Islet precursor cell (in vitro differentiated cells): Measurements from ENCODE around the gene DEFB123.
"Not testable (repeated sequence)": the region's sequence is repeated elsewhere in the genome, so short reads cannot be mapped to it uniquely, and the experiment has no call there.

ENCODE experiments used
- DNase-seq: peaks from one replicate; pipeline ENCODE4 v3.0.0-alpha.2; 2018

Gene DEFB123

DNA sequence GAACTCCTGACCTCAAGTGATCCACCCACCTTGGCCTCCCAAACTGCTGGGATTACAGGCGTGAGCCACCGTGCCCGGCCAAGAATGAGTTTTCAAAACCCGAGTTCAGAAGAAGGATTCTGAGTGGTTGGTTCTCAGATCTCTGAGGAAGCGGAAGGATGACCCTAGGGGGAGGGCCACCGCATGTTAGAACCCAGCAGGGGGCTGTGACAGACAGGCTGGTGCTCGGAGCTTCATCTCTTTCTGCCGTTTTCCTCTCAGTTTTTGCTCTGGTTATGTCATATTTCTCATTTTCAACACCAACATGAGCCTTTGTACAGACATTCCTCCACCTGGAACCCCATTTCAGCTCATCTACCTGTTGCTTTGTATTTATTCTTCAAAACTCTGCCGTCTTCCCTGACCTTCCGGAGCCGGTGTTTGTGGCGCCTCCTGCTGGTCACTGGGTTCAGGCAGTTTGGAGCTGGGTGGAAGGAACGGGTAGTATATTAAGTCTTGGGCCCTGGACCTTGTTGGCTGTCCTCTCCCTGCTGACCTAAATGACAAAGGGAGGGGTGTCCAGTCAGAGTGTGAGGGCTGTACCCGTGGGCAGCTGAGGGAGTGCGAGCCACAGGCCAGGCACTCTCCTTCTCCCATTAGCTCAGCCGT is at the start of gene DEFB123:
DEFB123 (plus strand) TSS at position 621 of the 648 bp plus-strand sequence. CDS start 67 bp downstream, outside the sequence.
- no peak for DNase-seq

DNA sequence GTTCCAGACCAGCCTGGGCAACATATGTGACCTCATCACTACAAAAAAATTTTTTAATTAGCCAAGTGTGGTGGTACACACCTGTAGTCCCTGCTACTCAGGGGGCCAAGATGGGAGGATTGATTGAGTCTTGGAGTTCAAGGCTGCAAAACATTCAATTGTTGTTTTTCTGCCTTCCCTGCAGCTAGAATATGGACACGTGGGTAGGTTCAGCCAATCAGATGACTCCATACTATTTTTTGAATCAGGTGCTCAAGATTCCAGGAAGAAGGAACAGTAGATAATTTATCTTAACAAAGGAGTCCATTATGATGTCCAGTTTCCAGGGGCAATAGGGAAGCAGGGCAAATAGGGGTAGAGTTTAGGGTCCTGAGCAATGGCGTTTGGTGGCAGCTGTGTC is 47.6 kb upstream of the DEFB123 start:
- DNase-seq: no peak

- no peak for DNase-seq
Measured at GRCh38 chr20:31394900-31395299, 45.5 kb upstream of the DEFB123 start.

DNA sequence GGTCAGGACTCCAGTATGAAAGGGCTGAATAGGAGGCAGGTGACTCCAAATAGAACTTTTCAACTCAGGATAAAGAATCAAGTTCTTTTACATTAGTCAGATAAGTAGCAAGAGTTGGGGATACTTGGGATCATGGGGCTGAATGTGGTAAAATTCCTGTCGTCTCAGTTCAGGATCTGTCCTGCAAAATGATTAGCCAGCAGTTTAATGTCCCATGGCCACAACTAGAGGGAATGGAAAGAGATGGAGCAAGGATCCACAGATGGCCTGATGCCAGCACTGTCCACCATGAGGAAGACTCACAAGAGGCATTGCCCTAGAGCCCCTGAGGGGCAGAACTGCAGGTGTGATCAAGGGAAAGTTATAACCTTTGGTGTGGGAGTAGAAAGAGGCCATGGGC is 36.5 kb upstream of the DEFB123 start:
- no peak for DNase-seq

- DNase-seq: no peak
Measured at GRCh38 chr20:31406115-31406514, 34.3 kb upstream of the DEFB123 start, which contains the start of gene DEFB121. TSS of gene DEFB121 (minus strand) at chr20:31406215. CDS start at chr20:31406152, 63 bp downstream.

GRCh38 chr20:31410011-31410410 is 30.4 kb upstream of the DEFB123 start:
- DNase-seq: no peak

DNA sequence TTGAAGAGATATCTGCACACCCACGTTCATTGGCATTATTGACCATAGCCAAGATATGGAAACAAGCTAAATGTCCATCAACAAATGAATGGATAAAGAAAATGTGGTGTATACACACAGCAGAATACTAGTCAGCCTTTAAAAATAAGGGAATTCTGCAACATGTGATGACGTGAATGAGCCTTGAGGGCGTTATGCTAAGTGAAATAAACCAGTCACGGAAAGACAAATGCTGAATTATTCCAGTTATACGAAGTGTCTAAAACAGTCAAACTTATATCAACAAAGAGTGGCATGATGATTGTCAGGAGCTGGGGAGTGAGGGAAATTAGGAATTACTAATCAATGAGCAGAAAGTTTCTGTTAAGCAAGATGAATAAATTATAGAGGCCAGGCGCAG is 26.1 kb upstream of the DEFB123 start:
- no peak for DNase-seq

- DNase-seq: no peak
Measured at GRCh38 chr20:31415653-31416052, 24.8 kb upstream of the DEFB123 start.

- DNase-seq: no peak
Measured at GRCh38 chr20:31418307-31418706, 22.1 kb upstream of the DEFB123 start.

DNA sequence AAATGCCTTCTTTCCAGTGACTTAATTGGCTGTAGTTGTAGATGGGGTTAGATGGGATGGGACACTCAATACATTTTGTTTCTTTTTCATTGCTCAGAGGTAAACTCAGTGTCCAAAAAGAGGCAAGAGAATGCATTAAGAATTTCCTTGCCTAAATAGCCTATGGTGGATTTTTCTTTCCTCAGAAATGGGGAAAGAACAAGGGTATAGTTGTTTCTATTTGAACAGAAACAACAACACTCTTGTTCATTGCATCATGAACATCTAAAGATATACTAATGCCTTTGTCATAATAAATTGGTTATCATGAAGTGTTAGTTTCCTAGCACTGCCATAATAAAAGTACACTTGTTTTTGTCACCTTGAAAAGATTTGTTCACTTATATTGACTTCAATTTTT is 14.6 kb upstream of the DEFB123 start:
- no peak for DNase-seq

GRCh38 chr20:31426891-31427551 is 13.4 kb upstream of the DEFB123 start:
- not testable (repeated sequence) for DNase-seq

- DNase-seq: not testable (repeated sequence)
Measured at GRCh38 chr20:31427576-31427975, 12.9 kb upstream of the DEFB123 start.

DNA sequence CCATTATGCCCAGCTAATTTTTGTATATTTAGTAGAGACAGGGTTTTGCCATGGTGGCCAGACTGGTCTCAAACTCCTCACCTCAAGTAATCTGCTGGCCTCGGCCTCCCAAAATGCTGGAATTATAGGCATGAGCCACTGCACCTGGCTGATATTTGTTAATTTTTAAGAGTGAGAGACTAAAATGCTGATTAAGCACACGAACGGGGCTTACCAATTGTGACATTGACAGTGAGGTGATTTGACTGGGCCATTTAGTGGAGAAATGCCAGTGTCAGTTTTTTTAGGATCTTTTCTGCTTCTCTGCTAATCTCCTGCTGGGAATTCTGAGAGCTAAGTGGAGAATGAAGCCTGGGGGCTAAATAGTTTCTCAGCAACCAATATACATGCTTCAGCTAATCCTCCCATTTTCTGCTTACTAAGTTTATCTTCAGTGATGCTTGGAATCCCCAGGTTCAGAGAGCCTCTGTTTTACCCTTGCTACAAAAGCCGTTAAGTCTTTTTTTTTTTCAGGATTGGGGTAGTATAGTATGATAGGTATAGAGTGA is 9.8 kb upstream of the DEFB123 start:
- DNase-seq: no peak

DNA sequence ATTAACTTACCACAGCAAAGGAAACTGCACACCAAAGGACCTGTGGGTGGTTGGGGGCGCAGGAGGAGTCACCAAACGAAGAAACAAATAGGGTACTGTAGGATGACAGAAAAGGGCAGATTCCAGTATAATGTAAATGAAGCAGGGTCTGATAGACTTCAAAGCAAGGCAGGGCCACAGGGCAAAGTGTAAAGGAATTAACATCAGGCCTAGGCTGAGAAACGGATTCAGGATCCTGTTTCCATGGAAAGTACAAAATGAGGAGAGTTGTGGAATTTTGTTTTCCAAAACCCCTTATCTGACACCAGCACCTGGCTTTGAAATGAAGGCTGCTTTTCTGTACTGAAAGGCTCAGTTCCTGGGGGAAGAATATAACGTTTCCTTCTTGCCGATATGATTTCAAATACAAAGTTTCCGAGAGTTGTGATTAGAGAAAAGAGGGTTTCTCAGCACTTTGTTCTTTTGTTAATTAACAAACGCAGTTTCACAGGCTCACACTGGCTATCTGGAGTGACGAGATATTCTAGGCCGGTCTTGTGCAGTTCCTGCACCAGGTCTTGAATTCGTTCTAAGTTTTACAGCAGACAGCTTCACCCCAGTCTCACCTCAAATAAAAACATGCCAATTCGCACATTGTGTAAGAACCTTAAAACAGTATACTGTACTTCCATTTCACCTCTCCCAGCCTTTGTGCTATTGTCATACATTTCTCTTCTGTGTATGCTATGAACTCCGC is 5.8 kb downstream of the DEFB123 start:
- no peak for DNase-seq

DNA sequence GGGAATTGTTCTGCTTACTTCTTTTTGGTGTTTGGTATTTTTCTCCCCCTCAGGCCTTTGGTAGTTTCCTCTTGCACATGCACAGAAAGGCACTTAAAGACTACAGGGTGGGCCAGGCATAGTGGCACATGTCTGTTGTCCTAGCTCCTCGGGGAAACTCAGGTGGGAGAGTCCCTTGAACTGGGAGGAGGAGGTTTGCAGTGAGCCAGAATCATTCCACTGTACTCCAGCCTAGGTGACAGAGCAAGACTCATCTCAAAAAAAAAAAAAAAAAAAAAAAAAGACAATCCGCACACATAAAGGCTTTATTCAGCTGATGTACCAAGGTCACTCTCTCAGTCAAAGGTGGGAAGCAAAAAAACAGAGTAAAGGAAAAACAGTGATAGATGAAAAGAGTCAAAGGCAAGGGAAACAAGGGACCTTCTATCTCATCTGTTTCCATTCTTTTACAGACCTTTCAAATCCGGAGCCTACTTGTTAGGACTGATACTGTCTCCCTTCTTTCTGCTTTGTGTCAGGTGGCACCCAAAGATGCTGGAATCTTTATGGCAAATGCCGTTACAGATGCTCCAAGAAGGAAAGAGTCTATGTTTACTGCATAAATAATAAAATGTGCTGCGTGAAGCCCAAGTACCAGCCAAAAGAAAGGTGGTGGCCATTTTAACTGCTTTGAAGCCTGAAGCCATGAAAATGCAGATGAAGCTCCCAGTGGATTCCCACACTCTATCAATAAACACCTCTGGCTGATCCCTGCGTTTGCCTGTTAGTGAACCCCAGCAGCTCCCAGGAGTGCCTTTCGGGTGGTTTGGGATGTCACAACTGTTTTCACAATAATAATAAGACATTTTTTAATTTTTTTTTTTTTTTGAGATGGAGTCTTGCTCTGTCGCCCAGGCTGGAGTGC is 9.3 kb downstream of the DEFB123 start:
- DNase-seq: no peak

GRCh38 chr20:31452575-31452974 is 12.1 kb downstream of the DEFB123 start:
- no peak for DNase-seq

DNA sequence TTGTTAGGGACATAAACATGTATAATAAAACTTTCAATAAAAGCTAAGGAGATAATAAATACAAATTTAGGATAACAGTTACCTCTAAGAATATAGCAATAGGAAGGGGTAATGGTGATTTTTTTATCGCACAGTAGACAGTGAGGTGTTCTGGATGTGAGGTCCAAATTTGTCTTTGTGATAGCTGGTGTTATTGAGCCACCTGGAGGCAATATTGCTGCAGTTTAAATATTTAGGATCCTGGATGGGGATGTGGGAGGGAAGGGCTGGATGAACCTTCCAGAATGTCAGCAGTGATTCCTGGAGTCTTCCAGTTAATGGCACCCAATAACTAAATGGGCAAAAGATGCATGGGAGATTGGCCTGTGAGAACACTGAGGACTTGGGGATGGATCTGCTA is 13.9 kb downstream of the DEFB123 start:
- no peak for DNase-seq

DNA sequence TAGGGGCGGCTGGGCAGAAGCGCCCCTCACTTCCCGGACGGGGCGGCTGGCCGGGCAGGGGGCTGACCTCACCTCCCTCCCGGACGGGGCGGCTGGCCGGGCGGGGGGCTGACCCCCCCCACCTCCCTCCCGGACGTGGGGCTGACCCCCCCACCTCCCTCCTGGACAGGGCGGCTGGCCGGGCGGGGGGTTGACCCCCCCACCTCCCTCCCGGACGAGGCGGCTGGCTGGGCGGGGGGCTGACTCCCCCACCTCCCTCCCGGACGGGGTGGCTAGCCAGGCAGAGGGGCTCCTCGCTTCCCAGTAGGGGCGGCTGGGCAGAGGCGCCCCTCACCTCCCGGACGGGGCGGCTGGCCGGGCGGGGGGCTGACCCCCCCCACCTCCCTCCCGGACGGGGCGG is 30.5 kb downstream of the DEFB123 start:
- DNase-seq: not testable (repeated sequence)

GRCh38 chr20:31472395-31473330 is 32.2 kb downstream of the DEFB123 start:
- DNase-seq: no peak

DNA sequence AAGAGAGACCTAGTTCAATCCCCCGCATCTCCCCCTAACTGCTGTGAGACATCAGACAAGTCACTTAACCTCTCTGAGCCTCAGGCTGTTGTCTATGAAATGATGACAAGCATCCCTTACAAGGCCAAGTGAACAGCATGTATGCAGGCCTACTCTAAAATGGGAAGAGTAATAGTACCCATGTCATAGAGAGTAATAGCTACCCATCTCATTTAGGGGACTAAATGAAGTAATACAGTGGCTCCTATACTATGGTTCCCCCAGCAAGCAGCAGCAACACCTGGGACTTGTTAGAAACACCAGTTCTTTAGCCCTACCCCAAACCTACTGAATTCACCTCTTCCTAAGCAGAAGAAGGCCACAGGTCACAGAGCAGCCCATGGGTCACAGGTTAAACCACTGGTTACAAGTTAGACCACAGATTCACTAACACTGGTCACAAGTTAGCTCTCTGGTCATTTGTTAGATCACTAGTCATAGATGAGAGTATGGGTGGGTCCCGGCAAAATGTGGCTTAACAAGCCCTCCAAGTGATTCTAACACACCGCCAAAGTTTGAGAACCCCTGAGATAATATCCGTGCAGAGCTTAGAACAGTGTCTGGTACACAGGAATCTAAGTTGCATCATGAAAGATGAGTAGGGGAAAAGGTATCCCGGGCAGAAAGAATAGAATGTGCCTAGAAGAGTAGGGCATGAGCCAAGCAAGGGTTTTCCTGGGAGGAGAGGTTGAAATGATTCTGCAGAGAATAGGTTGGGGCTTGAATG is 33.1 kb downstream of the DEFB123 start:
- DNase-seq: no peak

DNA sequence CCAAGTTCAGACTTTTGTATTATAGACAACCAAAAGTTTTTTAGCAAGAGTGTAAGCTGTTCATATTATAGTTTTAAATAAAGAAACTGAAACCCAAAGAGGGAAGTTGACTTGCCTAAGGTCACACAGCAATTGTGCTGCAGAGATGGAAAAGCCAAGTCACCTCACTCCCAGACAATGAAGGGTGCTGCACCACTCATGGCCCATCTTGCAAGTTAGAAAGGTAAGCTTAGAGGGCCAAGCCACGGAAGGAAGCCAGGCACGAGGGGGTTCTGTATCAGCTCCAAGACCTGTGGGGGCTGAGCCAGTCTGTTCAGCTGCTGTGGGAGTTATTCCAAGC is 33.6 kb downstream of the DEFB123 start:
- no peak for DNase-seq
